ENCODE measurements around the gene ZNF438.

DNA sequence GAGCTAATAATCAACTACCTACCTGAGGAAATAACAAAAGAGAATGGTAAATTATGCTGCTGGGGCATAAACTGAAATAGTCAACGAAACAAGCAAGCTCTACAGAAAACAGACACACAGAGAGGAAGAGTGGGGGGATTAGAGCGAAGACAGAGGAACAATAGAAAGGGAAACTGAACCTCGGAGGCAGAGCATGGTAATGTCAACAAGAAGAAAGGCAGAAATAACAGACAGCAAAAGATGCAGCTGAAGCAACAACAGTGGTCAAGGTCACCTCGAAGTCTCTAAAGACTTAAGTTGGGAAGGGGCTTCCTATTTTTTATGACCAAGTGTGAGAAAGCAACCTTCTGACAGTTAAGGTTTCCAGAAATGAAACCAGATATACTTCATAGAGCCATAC is 177.0 kb downstream of the ZNF438 start:
- TF ChIP-seq CTCF (conservative IDR thresholded peaks at IDR 0.05 in 1 of 2, IDR thresholded peaks at IDR 0.05 in 1 of 2; ENCODE audit: low read depth in 1 of 2, low read length in 2 of 2): no peak
- no peak for TF ChIP-seq EZH2 (IDR thresholded peaks at IDR 0.05; ENCODE audit: low read length, missing control alignments)
